ENCODE data around the gene THOC6. TPM values are rescaled to one million over a fixed set of nuclear protein-coding genes. Genes with fewer than 3 reads are reported as not detected.

Gene THOC6
- total RNA-seq, 4 donors from 2014 or later, result 16.5 to 19.1 (median 17.6) TPM

DNA sequence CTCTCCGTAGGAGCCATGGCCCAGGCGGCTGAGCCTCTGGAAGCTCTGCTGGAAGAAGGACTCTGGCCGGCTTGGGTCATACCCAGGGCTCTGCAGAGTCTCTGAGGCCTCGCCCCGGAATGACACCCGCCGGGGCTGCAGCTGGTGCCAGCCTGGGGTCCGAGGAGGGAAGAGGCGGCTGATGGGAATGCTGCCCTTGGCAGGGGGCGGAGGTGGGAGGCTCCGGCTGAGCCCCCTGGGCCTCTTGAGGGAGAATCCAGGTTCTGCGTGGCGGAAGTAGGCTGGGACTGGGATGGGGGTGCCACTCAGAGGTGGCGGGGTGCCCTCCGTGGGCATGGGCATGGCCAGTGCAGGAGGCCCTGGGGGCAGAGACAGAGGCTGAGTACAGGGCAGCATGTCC lies 47.2 kb upstream of the THOC6 start:
- no peak for TF ChIP-seq POLR2A (IDR thresholded peaks at IDR 0.05)
- TF ChIP-seq, protein P1, sequence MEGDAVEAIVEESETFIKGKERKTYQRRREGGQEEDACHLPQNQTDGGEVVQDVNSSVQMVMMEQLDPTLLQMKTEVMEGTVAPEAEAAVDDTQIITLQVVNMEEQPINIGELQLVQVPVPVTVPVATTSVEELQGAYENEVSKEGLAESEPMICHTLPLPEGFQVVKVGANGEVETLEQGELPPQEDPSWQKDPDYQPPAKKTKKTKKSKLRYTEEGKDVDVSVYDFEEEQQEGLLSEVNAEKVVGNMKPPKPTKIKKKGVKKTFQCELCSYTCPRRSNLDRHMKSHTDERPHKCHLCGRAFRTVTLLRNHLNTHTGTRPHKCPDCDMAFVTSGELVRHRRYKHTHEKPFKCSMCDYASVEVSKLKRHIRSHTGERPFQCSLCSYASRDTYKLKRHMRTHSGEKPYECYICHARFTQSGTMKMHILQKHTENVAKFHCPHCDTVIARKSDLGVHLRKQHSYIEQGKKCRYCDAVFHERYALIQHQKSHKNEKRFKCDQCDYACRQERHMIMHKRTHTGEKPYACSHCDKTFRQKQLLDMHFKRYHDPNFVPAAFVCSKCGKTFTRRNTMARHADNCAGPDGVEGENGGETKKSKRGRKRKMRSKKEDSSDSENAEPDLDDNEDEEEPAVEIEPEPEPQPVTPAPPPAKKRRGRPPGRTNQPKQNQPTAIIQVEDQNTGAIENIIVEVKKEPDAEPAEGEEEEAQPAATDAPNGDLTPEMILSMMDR (IDR thresholded peaks at IDR 0.05), result no peak
- Histone ChIP-seq H3K27ac (no peak overlapping the region), H3K4me3 (replicated peaks in 1 of 3) (no peak overlapping the region), H3K9me3 (no peaks in the 10 kb centered on the region), H3K4me1 (peaks cover 10 to 28% of the 10 kb centered on the region in 2 donors), H3K27me3 (no peaks in the 10 kb centered on the region), H3K36me3 (no peaks in the 10 kb centered on the region)
- DNase-seq, result no peak
- WGBS, 2 donors, result 95 to 99% methylated on average over 9 to 15 of the region's 15 CpGs
- intact Hi-C loops (cut with DNase I), result no loop called here

DNA sequence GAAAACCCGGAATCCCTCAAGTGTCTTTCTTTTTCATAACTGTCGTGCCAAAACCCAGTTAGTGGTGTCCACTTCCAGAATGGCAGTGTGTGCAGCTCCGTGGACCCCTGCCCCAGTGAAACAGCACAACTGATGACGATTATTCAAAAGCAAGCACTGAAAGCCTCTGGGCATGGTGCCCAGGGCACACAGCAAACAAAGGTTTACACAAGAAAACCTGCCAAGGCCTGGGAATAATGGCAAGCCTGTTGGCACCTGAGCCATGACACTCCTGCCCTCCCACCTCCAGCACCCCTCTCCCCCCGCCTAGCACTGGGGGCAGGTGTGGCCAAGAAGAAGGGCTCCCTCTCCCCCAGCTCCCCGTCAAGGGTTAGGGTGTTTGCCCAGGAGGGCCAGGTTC lies 46.4 kb upstream of the THOC6 start:
- Histone ChIP-seq H3K4me1 (peaks cover 10 to 26% of the 10 kb centered on the region in 2 donors), H3K27me3 (no peaks in the 10 kb centered on the region), H3K4me3 (replicated peaks in 1 of 3) (no peak overlapping the region), H3K27ac (no peak overlapping the region), H3K9me3 (no peaks in the 10 kb centered on the region), H3K36me3 (no peaks in the 10 kb centered on the region)
- 47 to 54% methylated on average over 6 of the region's 6 CpGs for WGBS, 2 donors
- intact Hi-C loops (cut with DNase I), result no loop called here
- DNase-seq, result peak; percentile 57 to 61
- TF ChIP-seq POLR2A (IDR thresholded peaks at IDR 0.05), result no peak

DNA sequence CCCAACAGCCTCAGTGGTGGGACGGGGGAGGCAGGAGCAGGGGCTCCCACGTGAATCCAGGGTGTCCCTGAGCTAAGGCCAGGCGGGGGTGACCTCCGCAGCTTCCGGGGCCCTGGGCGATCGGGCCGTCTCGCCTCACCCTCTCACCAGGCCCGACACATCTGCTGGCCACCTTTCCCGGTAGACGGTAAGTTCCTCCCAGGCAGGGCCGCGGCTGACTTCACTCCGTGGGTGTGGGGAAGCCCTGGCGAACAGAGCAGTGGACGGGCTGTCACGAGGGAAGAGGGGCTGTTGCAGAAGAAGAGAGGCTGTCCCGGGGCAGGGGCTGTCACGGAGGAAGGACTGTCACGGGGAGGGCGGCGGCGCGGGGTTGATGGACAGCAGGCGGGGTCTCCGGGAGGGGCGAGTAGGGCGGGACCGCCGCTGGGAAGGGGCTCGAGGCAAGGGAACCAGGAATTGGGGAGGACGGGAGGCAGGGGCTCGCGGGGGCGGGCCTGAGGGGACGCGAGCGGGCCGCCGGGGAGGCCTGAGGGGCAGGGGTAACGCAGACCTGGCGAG lies 44.1 kb upstream of the THOC6 start:
- 12 to 13% methylated on average over 19 to 26 of the region's 43 CpGs for WGBS, 2 donors
- intact Hi-C loops (cut with DNase I), result no loop called here
- Histone ChIP-seq H3K9me3 (no peaks in the 10 kb centered on the region), H3K4me3 (replicated peaks in 1 of 3) (peak overlapping the region in 1 of 3 donors; percentile 61), H3K36me3 (no peaks in the 10 kb centered on the region), H3K4me1 (peaks cover 8 to 19% of the 10 kb centered on the region in 2 donors), H3K27ac (no peak overlapping the region), H3K27me3 (no peaks in the 10 kb centered on the region)
- no peak for DNase-seq
- no peak for TF ChIP-seq POLR2A (IDR thresholded peaks at IDR 0.05)
- TF ChIP-seq, protein P1 (IDR thresholded peaks at IDR 0.05), result no peak

DNA sequence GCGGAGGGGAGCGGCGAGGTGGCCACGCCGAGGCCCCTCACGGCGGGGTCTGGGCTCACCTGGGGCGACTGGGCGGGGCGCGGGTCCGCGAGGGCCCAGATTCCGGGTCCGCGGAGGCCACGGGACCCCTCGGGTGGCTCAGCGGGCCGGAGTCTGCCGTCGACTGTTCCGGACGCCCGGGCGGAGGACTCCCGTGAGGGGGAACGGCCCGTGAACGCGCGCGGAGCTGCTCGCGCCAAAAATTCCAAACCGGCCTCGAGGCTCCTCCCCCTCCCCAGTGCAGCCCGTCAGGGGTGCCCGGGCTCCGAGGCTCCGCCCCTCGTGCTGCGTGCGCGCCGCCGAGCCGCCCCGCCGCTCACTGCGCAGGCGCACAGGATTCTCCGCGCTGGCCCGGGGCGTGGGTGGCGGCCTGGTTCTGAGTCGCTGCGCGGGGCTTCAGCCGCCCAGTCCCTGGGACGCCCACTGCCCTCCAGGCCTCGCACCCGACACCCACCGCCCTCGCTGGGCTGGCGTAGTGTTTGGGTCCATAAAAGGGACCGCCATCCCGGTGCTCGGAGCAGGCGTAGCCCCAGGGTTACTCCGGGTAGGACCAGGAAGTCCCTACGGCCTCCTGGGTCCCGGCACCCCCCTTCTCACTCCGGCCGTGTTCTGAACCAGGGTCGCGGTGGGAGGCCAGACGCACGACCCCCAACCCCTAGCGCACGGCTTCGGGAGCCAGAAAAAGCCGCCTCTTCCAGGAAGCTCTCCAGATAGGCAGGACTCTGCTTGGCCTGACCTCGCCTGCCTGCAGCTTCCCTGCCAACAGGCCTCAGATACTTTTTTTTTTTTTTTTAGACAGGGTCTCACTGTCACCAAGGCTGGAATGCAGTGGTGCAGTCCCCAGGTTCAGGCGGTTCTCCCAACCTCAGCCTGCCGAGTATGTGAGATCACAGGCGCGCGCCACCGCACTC lies 43.3 kb upstream of the THOC6 start, which contains the start of gene PKMYT1:
Gene PKMYT1, minus strand, starts transcription at position 220 of the 950 bp plus-strand sequence. CDS start 789 bp downstream, outside the sequence.
- Histone ChIP-seq H3K4me3 (replicated peaks in 1 of 3) (peak within 1 kb of the TSS; percentile 8 to 61 (median 40)), H3K27me3 (no peaks in the 10 kb centered on the region), H3K36me3 (no peaks in the 10 kb centered on the region), H3K27ac (peak within 1 kb of the TSS; percentile 57 to 77 (median 61)), H3K4me1 (peaks cover 8 to 20% of the 10 kb centered on the region in 2 donors), H3K9me3 (no peaks in the 10 kb centered on the region)
- peak; percentile 90 to 91 for DNase-seq
- WGBS, 2 donors, result 15 to 50% methylated on average over 10 to 34 of the region's 91 CpGs
- intact Hi-C loops (cut with DNase I), result no loop called here
- TF ChIP-seq, protein P1 (IDR thresholded peaks at IDR 0.05), result no peak
- TF ChIP-seq POLR2A (IDR thresholded peaks at IDR 0.05), result peak; percentile 79 to 88

DNA sequence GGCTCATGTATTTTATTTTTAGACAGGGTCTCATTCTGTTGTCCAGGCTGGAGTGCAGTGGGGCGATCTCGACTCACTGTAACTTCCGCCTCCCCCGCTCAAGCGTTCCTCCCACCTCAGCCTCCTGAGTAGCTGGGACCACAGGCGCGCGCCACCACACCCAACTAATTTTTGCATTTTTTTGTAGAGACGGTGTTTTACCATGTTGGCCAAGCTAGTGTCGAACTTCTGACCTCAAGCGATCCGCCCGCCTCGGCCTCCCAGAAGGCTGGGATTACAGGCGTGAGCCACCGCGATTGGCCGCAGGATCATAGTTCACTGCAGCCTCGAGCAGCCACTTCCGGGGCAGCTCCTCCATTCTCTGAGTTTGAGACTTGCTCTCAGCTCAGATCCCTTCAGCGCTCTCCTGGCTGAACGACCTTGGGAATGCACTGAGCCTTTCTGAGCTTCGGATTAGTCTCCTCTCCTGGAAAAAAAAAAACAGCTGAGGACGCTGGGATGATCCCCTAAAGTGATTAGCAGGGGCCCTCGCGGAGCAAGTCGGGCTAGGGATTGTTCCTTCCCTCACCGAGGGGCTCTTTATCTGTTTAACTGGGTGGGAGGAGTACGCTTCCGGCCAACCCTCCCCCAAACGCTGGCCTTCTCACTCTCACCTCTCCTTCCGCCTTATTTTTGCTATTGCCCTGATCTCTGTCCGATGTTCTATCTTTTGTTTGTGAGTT lies 42.5 kb upstream of the THOC6 start:
- no peak overlapping the region for H3K27ac ChIP-seq
- intact Hi-C loops (cut with DNase I), result no loop called here
- WGBS, 2 donors, result 54 to 58% methylated on average over 32 to 33 of the region's 33 CpGs

More for the DNA sequence above, 42.5 kb upstream of the THOC6 start:
- H3K9me3 ChIP-seq, result no peaks in the 10 kb centered on the region
- no peak overlapping the region for H3K4me3 ChIP-seq (replicated peaks in 1 of 3)
- TF ChIP-seq, protein P1 (IDR thresholded peaks at IDR 0.05), result no peak
- TF ChIP-seq POLR2A (IDR thresholded peaks at IDR 0.05), result no peak
- peaks cover 8 to 24% of the 10 kb centered on the region in 2 donors for H3K4me1 ChIP-seq
- DNase-seq, result no peak
- H3K36me3 ChIP-seq, result no peaks in the 10 kb centered on the region
- H3K27me3 ChIP-seq, result no peaks in the 10 kb centered on the region

Data from thyroid gland (tissue), 4 donors.